ENCODE measurements around the gene PFN3. TPM values are rescaled to one million over a fixed set of nuclear protein-coding genes. Genes with fewer than 3 reads are reported as not detected.
A peak's percentile ranks its signal among the peaks of the same experiment; 100 is the strongest.

Gene PFN3
- total and polyA plus RNA-seq, 2 of the 13 experiments (the other 11 are each of a cell fraction or from before 2014, with no cell fraction given), result not detected

GRCh38 chr5:177367323-177367848, 33.1 kb downstream of the PFN3 start (continued):
- no peak for TF ChIP-seq ZNF275 (CRISPR knock-in tag; IDR thresholded peaks at IDR 0.05; ENCODE audit: borderline replicate concordance)
- TF ChIP-seq, protein P1, sequence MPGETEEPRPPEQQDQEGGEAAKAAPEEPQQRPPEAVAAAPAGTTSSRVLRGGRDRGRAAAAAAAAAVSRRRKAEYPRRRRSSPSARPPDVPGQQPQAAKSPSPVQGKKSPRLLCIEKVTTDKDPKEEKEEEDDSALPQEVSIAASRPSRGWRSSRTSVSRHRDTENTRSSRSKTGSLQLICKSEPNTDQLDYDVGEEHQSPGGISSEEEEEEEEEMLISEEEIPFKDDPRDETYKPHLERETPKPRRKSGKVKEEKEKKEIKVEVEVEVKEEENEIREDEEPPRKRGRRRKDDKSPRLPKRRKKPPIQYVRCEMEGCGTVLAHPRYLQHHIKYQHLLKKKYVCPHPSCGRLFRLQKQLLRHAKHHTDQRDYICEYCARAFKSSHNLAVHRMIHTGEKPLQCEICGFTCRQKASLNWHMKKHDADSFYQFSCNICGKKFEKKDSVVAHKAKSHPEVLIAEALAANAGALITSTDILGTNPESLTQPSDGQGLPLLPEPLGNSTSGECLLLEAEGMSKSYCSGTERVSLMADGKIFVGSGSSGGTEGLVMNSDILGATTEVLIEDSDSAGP (CRISPR knock-in tag; IDR thresholded peaks at IDR 0.05; ENCODE audit: borderline replicate concordance), result 0 out of 2 replicates have a peak, but pooled peaks have one; percentile 30
- peak; percentile 61; the same call in 1 of the 2 replicates for TF ChIP-seq ZBTB38 (CRISPR knock-in tag; IDR thresholded peaks at IDR 0.05)
- no peak for TF ChIP-seq ZNF317 (CRISPR knock-in tag; IDR thresholded peaks at IDR 0.05)
- TF ChIP-seq NFYC (CRISPR knock-in tag; IDR thresholded peaks at IDR 0.05), result no peak
- no peak for TF ChIP-seq ZNF205 (CRISPR knock-in tag; IDR thresholded peaks at IDR 0.05)
- no peak for TF ChIP-seq ZNF878 (CRISPR knock-in tag; IDR thresholded peaks at IDR 0.05)
- peak; percentile 45 for TF ChIP-seq MED8 (CRISPR knock-in tag; IDR thresholded peaks at IDR 0.05; ENCODE audit: insufficient replicate concordance)
- no peak for TF ChIP-seq ZNF432 (CRISPR knock-in tag; IDR thresholded peaks at IDR 0.05; ENCODE audit: borderline replicate concordance)
- TF ChIP-seq, protein P2, sequence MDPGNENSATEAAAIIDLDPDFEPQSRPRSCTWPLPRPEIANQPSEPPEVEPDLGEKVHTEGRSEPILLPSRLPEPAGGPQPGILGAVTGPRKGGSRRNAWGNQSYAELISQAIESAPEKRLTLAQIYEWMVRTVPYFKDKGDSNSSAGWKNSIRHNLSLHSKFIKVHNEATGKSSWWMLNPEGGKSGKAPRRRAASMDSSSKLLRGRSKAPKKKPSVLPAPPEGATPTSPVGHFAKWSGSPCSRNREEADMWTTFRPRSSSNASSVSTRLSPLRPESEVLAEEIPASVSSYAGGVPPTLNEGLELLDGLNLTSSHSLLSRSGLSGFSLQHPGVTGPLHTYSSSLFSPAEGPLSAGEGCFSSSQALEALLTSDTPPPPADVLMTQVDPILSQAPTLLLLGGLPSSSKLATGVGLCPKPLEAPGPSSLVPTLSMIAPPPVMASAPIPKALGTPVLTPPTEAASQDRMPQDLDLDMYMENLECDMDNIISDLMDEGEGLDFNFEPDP (CRISPR knock-in tag; conservative IDR thresholded peaks at IDR 0.05), result no peak
- TF ChIP-seq, protein P3, sequence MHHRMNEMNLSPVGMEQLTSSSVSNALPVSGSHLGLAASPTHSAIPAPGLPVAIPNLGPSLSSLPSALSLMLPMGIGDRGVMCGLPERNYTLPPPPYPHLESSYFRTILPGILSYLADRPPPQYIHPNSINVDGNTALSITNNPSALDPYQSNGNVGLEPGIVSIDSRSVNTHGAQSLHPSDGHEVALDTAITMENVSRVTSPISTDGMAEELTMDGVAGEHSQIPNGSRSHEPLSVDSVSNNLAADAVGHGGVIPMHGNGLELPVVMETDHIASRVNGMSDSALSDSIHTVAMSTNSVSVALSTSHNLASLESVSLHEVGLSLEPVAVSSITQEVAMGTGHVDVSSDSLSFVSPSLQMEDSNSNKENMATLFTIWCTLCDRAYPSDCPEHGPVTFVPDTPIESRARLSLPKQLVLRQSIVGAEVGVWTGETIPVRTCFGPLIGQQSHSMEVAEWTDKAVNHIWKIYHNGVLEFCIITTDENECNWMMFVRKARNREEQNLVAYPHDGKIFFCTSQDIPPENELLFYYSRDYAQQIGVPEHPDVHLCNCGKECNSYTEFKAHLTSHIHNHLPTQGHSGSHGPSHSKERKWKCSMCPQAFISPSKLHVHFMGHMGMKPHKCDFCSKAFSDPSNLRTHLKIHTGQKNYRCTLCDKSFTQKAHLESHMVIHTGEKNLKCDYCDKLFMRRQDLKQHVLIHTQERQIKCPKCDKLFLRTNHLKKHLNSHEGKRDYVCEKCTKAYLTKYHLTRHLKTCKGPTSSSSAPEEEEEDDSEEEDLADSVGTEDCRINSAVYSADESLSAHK (CRISPR knock-in tag; IDR thresholded peaks at IDR 0.05; ENCODE audit: borderline replicate concordance), result no peak
- TF ChIP-seq, protein P4, sequence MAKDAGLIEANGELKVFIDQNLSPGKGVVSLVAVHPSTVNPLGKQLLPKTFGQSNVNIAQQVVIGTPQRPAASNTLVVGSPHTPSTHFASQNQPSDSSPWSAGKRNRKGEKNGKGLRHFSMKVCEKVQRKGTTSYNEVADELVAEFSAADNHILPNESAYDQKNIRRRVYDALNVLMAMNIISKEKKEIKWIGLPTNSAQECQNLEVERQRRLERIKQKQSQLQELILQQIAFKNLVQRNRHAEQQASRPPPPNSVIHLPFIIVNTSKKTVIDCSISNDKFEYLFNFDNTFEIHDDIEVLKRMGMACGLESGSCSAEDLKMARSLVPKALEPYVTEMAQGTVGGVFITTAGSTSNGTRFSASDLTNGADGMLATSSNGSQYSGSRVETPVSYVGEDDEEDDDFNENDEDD (CRISPR knock-in tag; IDR thresholded peaks at IDR 0.05; ENCODE audit: borderline replicate concordance), result no peak
- TF ChIP-seq SOX13 (IDR thresholded peaks at IDR 0.05), result no peak
- no peak for TF ChIP-seq SOX13 (CRISPR knock-in tag; conservative IDR thresholded peaks at IDR 0.05 in 1 of 2, IDR thresholded peaks at IDR 0.05 in 1 of 2)
- no peak for TF ChIP-seq ZFP82 (CRISPR knock-in tag; IDR thresholded peaks at IDR 0.05; ENCODE audit: borderline replicate concordance)
- no peak for TF ChIP-seq XBP1 (CRISPR knock-in tag; IDR thresholded peaks at IDR 0.05)
- TF ChIP-seq ZNF556 (CRISPR knock-in tag; IDR thresholded peaks at IDR 0.05; ENCODE audit: borderline replicate concordance), result no peak
- no peak for TF ChIP-seq JDP2 (CRISPR knock-in tag; IDR thresholded peaks at IDR 0.05; ENCODE audit: borderline replicate concordance)
- no peak for TF ChIP-seq GATAD1 (CRISPR knock-in tag; IDR thresholded peaks at IDR 0.05)
- no peak for TF ChIP-seq CAMTA2 (CRISPR knock-in tag; IDR thresholded peaks at IDR 0.05; ENCODE audit: borderline replicate concordance)

All from HepG2 (cell line).